CD4-positive, alpha-beta T cell (primary cell): ENCODE results near the gene C2CD4A. TPM values are rescaled to one million over a fixed set of nuclear protein-coding genes. Genes with fewer than 3 reads are reported as not detected.

Experiments
- ATAC-seq: fragments of 200-7000 bp; cut with Tn5 transposase; one replicate; pipeline ENCODE4 v1.10.0; 2022; ENCODE audit warnings: mild to moderate bottlenecking; ENCODE audit not compliant: poor library complexity
- CTCF ChIA-PET: fragments of 350-600 bp; sonication (Branson Sonifier 250); formaldehyde crosslinking; loops from one replicate; lab custom pipeline; 2021; ENCODE audit warnings: antibody characterized with exemption, inconsistent platforms; lab: Charles Lee
- POLR2A ChIA-PET: fragments of 350-600 bp; sonication (Branson Sonifier 250); formaldehyde crosslinking; loops from one replicate; lab custom pipeline; 2021; ENCODE audit warnings: antibody characterized with exemption, inconsistent platforms; lab: Charles Lee
- DNase-seq, 14 experiments: peaks; one replicate each; pipeline ENCODE4 v3.0.0-alpha.2; 2013 to 2020; ENCODE audit warnings: mixed read lengths in 2 of 14
- H3K27ac ChIP-seq, 2 donors: one replicate each; pipeline versions ENCODE4 v1.5.1 to v1.7.0; 2013; ENCODE audit warnings: low read length in 2 of 2, low read depth in 1 of 2, mild to moderate bottlenecking in 1 of 2
- H3K27me3 ChIP-seq, 2 experiments: 1 replicate in 1 of 2; 2 replicates in 1 of 2; pipeline versions ENCODE4 v1.6.1 to v1.7.0; 2013; ENCODE audit warnings: low read length in 2 of 2, control low read depth in 1 of 2, mild to moderate bottlenecking in 1 of 2, moderate library complexity in 1 of 2; ENCODE audit not compliant: insufficient read depth in 2 of 2, control insufficient read depth in 1 of 2
- H3K36me3 ChIP-seq: one replicate; pipeline ENCODE4 v1.6.1; 2013; ENCODE audit warnings: low read length, control low read depth; ENCODE audit not compliant: insufficient read depth
- H3K4me1 ChIP-seq: one replicate; pipeline ENCODE4 v1.6.1; 2013; ENCODE audit warnings: low read length, control low read depth; ENCODE audit not compliant: insufficient read depth
- H3K4me3 ChIP-seq: one replicate; pipeline ENCODE4 v1.5.1; 2013; ENCODE audit warnings: mild to moderate bottlenecking, low read length, moderate library complexity
- H3K9me3 ChIP-seq, 2 experiments: 1 replicate in 1 of 2; 2 replicates in 1 of 2; pipeline versions ENCODE4 v1.6.1 to v1.7.0; 2013; ENCODE audit warnings: low read length in 2 of 2, mild to moderate bottlenecking in 2 of 2, control low read depth in 1 of 2, moderate library complexity in 1 of 2; ENCODE audit not compliant: control insufficient read depth in 1 of 2, insufficient read depth in 1 of 2
- H3K27ac Mint-ChIP-seq: one replicate; pipeline ENCODE4 v1.8.0; 2020; ENCODE audit warnings: mixed read lengths
- H3K27me3 Mint-ChIP-seq: one replicate; pipeline ENCODE4 v1.8.0; 2021; ENCODE audit warnings: mixed read lengths
- H3K36me3 Mint-ChIP-seq: one replicate; pipeline ENCODE4 v1.8.0; 2021; ENCODE audit warnings: low read depth, mixed read lengths
- H3K4me1 Mint-ChIP-seq: one replicate; pipeline ENCODE4 v1.8.0; 2021; ENCODE audit warnings: low read depth, mixed read lengths
- H3K4me3 Mint-ChIP-seq: one replicate; pipeline ENCODE4 v1.8.0; 2020; ENCODE audit warnings: mild to moderate bottlenecking, mixed read lengths
- H3K9me3 Mint-ChIP-seq: one replicate; pipeline ENCODE4 v1.8.0; 2020; ENCODE audit warnings: mixed read lengths
- CTCF ChIP-seq: fragments of 200-600 bp; IDR thresholded peaks from one replicate; pipeline ENCODE4 v1.8.0; 2022; ENCODE audit warnings: antibody characterized with exemption, mild to moderate bottlenecking
- intact Hi-C, 2 experiments: fragments of 100-400 bp; cut with DNase I in 1 of 2; cut with micrococcal nuclease in 1 of 2; formaldehyde crosslinking; loops; one replicate each; pipeline versions ENCODE4 v1.15.1 to v1.9.0; 2023 to 2025; cut with DNase I, micrococcal nuclease
- total RNA-seq, 174 experiments: library from RNA in 2 of 174; stranded (reverse) in 2 of 174; gene quantifications; one replicate each; pipeline ENCODE4 v1.2.3 and lab custom pipeline; 2021 to 2026

C2CD4A gene
- total RNA-seq, 2 experiments from 2014 or later = 0.19 to 0.34 TPM

GRCh38 chr15:62115847-62116246 is 49.1 kb downstream of the C2CD4A start:
- Mint-ChIP-seq H3K4me3 (no peak overlapping the region), H3K27me3 (no peaks in the 10 kb centered on the region), H3K4me1 (peaks cover 20% of the 10 kb centered on the region), H3K9me3 (no peaks in the 10 kb centered on the region), H3K36me3 (no peaks in the 10 kb centered on the region), H3K27ac (no peak overlapping the region)
- intact Hi-C loops = no loop called here
- CTCF ChIA-PET = no interaction called here
- POLR2A ChIA-PET = no interaction called here
- H3K4me3 ChIP-seq = no peak overlapping the region
- ATAC-seq (no peak), DNase-seq (no peak)
- no peak for TF ChIP-seq CTCF
- no peak overlapping the region for H3K27ac ChIP-seq
- no peaks in the 10 kb centered on the region for H3K36me3 ChIP-seq
- H3K9me3 ChIP-seq = no peaks in the 10 kb centered on the region
- H3K4me1 ChIP-seq = peaks cover 15% of the 10 kb centered on the region
- no peaks in the 10 kb centered on the region for H3K27me3 ChIP-seq

GRCh38 chr15:62118520-62119226 is 51.9 kb downstream of the C2CD4A start:
- H3K4me1 ChIP-seq = peaks cover 34% of the 10 kb centered on the region
- peak in 2 of 14 experiments; percentile 22 to 25 for DNase-seq
- intact Hi-C loops = no loop called here
- Mint-ChIP-seq H3K4me1 (peaks cover 45% of the 10 kb centered on the region), H3K9me3 (no peaks in the 10 kb centered on the region), H3K36me3 (no peaks in the 10 kb centered on the region), H3K4me3 (no peak overlapping the region), H3K27ac (peak overlapping the region; percentile 54), H3K27me3 (no peaks in the 10 kb centered on the region)
- H3K4me3 ChIP-seq = peak overlapping the region; percentile 6
- ChIA-PET CTCF (no interaction called here), POLR2A (interaction anchor here (0.8 to 1.5 kb wide), 2 partner anchors 10 to 59 kb away, joined by 3 to 4 read pairs; no protein-coding TSS in a partner anchor)
- no peak for TF ChIP-seq CTCF
- ATAC-seq = no peak
- H3K27me3 ChIP-seq = no peaks in the 10 kb centered on the region
- no peaks in the 10 kb centered on the region for H3K36me3 ChIP-seq
- no peaks in the 10 kb centered on the region for H3K9me3 ChIP-seq
- H3K27ac ChIP-seq = no peak overlapping the region

GRCh38 chr15:62119227-62119864 is 52.6 kb downstream of the C2CD4A start:
- Histone ChIP-seq H3K27me3 (no peaks in the 10 kb centered on the region), H3K27ac (peak overlapping the region in 1 of 2 donors; percentile 33), H3K4me3 (peak overlapping the region; percentile 6), H3K9me3 (no peaks in the 10 kb centered on the region), H3K4me1 (peaks cover 37% of the 10 kb centered on the region), H3K36me3 (no peaks in the 10 kb centered on the region)
- no peak for TF ChIP-seq CTCF
- intact Hi-C loops = no loop called here
- Mint-ChIP-seq H3K4me3 (peak overlapping the region; percentile 9), H3K27ac (peak overlapping the region; percentile 54), H3K27me3 (no peaks in the 10 kb centered on the region), H3K9me3 (no peaks in the 10 kb centered on the region), H3K36me3 (no peaks in the 10 kb centered on the region), H3K4me1 (peaks cover 52% of the 10 kb centered on the region)
- ChIA-PET POLR2A (interaction anchor here (0.8 to 1.5 kb wide), 2 partner anchors 10 to 60 kb away, joined by 3 to 4 read pairs; no protein-coding TSS in a partner anchor), CTCF (no interaction called here)
- peak; percentile 71 for ATAC-seq
- DNase-seq = peak in 5 of 14 experiments; percentile 4 to 71 (median 54)
